HL-60 (cell line): Measurements from ENCODE around the gene C7orf25.

Experiments used
- DNase-seq, 2 experiments: peaks; one replicate each; pipeline ENCODE4 v3.0.0-alpha.2; 2010 to 2020; ENCODE audit warnings: low read depth in 1 of 2, low spot score in 1 of 2
- H3K27ac ChIP-seq: fragments of 250-450 bp; sonication (Bioruptor Pico); replicated peaks from 2 replicates; pipeline ENCODE4 v1.5.1; 2020; ENCODE audit warnings: mild to moderate bottlenecking, moderate library complexity
- H3K27me3 ChIP-seq: fragments of 250-450 bp; sonication (Bioruptor Pico); 2 replicates; pipeline ENCODE4 v1.5.1; 2021; ENCODE audit warnings: mild to moderate bottlenecking, moderate library complexity; ENCODE audit not compliant: insufficient read depth, poor library complexity, severe bottlenecking
- H3K4me3 ChIP-seq: replicated peaks from 2 replicates; pipeline ENCODE4 v1.5.1; 2011; ENCODE audit warnings: mild to moderate bottlenecking, control low read depth, low read length; ENCODE audit not compliant: insufficient read depth
- CTCF ChIP-seq: IDR thresholded peaks from one replicate; pipeline ENCODE4 v1.5.1; 2011; ENCODE audit warnings: low read length, control low read depth, inconsistent platforms; ENCODE audit not compliant: insufficient read depth
- GABPA ChIP-seq: IDR thresholded peaks from 2 replicates; pipeline ENCODE4 v1.6.1; 2012; ENCODE audit warnings: low read depth
- POLR2AphosphoS5 ChIP-seq: IDR thresholded peaks from 2 replicates; pipeline ENCODE4 v1.6.1; 2012; ENCODE audit warnings: low read depth
- REST ChIP-seq: IDR thresholded peaks from 2 replicates; pipeline ENCODE4 v1.6.1; 2012; ENCODE audit warnings: low read depth; ENCODE audit not compliant: insufficient replicate concordance
- SPI1 ChIP-seq: IDR thresholded peaks from 2 replicates; pipeline ENCODE4 v1.6.1; 2012; ENCODE audit warnings: low read depth, mild to moderate bottlenecking, borderline replicate concordance

The C7orf25 gene

DNA sequence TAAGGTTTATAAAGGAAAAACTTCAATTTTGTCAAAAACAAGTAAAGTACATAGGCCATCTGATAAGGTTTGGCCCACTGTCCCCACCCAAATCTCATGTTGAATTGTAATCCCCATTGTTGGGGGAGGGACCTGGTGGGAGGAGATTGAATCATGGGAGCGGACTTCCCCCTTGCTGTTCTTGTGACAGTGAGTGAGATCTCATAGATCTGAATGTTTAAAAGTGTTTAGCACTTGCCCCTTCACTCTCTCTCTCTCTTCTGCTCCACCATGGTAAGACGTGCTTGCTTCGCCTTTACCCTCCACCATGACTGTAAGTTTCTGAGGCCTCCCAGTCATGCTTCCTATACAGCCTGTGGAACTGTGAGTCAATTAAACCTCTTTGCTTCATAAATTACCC, 38.5 kb upstream of the C7orf25 start:
- no peak for DNase-seq
- no peak overlapping the region for H3K27ac ChIP-seq
- H3K4me3 ChIP-seq = no peak overlapping the region
- no peaks in the 10 kb centered on the region for H3K27me3 ChIP-seq
- TF ChIP-seq POLR2AphosphoS5 (no peak), REST (no peak), GABPA (no peak), SPI1 (no peak), CTCF (no peak)

DNA sequence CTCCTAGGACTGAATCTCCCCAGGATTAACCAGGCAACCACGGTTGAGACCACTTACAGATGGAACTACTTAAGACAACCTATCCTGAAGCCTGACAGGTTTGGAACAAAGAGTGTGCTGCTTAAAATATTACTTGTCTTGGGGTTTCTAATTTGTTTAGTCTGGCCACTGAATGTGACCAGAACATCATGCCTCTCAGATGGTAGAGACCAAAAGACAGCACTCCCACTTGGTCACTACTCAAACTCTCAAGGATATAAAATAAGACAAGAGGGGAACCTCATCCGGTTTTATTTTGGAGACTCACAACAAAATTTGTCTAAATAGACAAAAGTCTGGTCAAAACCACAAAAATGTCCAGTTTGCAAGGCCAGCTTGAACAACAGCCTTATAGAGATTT, 35.7 kb upstream of the C7orf25 start:
- Histone ChIP-seq H3K4me3 (no peak overlapping the region), H3K27me3 (no peaks in the 10 kb centered on the region), H3K27ac (no peak overlapping the region)
- DNase-seq = no peak
- TF ChIP-seq GABPA (no peak), POLR2AphosphoS5 (no peak), CTCF (no peak), SPI1 (no peak), REST (no peak)

- no peak for DNase-seq
- Histone ChIP-seq H3K27ac (no peak overlapping the region), H3K27me3 (no peaks in the 10 kb centered on the region), H3K4me3 (no peak overlapping the region)
- TF ChIP-seq POLR2AphosphoS5 (no peak), SPI1 (no peak)
These were observed 34.7 kb upstream of the C7orf25 start for GRCh38 chr7:42946627-42946950.

DNA sequence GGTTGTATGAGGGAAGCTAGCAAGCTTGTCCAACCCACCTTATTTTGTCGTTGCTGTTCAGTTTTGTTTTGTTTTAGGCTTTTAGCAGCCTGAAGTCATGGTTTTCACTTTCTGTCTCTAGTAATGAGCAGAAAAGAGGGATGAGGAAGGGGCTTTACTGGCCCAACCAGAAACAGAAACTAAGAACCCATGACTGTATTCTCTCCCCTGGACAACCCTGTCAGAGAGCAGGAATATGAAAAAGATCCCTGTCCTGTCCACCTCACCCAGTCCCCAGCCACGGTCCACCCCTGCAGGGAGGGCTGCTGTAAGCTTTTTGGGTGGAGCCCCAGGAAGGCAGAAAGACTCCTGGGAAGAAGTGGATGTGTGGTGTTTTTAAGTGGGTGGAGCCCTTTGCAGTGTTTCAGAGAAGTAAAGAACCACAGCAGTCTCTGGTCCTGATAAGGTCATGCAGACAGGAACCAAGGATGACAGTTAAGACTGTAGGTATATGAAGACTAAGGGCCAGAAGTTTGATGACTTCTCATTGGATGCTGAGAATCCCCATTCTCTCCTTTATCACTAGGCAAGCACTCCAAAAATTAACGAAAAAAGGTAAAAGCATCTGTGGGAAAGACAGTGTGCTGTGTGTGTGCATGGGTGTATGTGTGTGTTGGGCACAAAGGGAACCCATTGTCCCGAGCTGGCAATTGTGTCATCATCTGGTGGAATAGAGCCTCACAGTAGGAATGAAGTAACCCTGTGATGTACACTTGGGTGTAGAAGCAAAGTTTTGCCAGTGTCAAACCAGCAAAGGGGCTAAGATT, 34.2 kb upstream of the C7orf25 start:
- Histone ChIP-seq H3K4me3 (no peak overlapping the region), H3K27ac (no peak overlapping the region), H3K27me3 (no peaks in the 10 kb centered on the region)
- no peak for TF ChIP-seq CTCF
- no peak for TF ChIP-seq POLR2AphosphoS5
- TF ChIP-seq SPI1 = no peak
- no peak for TF ChIP-seq GABPA
- no peak for TF ChIP-seq REST
- DNase-seq = no peak
